ENCODE data around the gene CTTNBP2. TPM values are rescaled to one million over a fixed set of nuclear protein-coding genes. Genes with fewer than 3 reads are reported as not detected.

The CTTNBP2 gene
- polyA plus RNA-seq, 1 donor from 2014 or later = 53.5 TPM

DNA sequence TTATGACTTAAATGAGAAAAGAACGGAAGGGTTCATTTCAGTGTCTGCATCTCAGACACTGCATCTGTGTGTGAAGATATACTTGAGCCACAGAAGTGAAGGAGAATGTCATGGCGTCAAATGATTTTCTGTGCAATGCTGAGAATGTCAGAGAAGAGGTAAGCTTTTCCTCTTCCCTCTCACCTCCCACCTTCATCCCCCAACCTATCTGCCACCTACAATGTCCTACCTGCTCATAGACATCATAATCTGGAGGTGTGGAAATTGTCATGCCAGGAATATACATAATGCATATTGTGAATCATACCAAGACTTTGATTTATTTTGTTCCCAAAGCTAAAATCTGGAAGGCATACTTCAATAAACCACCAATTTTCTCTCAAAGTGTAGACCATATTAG, 53.7 kb downstream of the CTTNBP2 start:
- TF ChIP-seq RAD21 (conservative IDR thresholded peaks at IDR 0.05) = no peak
- no peak for TF ChIP-seq EZH2 (IDR thresholded peaks at IDR 0.05; ENCODE audit: borderline replicate concordance, insufficient read depth, low read length, poor library complexity, severe bottlenecking)
- no peak for TF ChIP-seq POLR2AphosphoS5 (IDR thresholded peaks at IDR 0.05)
- TF ChIP-seq MXI1 (conservative IDR thresholded peaks at IDR 0.05; ENCODE audit: poor library complexity, severe bottlenecking) = no peak
- TF ChIP-seq, protein P1, sequence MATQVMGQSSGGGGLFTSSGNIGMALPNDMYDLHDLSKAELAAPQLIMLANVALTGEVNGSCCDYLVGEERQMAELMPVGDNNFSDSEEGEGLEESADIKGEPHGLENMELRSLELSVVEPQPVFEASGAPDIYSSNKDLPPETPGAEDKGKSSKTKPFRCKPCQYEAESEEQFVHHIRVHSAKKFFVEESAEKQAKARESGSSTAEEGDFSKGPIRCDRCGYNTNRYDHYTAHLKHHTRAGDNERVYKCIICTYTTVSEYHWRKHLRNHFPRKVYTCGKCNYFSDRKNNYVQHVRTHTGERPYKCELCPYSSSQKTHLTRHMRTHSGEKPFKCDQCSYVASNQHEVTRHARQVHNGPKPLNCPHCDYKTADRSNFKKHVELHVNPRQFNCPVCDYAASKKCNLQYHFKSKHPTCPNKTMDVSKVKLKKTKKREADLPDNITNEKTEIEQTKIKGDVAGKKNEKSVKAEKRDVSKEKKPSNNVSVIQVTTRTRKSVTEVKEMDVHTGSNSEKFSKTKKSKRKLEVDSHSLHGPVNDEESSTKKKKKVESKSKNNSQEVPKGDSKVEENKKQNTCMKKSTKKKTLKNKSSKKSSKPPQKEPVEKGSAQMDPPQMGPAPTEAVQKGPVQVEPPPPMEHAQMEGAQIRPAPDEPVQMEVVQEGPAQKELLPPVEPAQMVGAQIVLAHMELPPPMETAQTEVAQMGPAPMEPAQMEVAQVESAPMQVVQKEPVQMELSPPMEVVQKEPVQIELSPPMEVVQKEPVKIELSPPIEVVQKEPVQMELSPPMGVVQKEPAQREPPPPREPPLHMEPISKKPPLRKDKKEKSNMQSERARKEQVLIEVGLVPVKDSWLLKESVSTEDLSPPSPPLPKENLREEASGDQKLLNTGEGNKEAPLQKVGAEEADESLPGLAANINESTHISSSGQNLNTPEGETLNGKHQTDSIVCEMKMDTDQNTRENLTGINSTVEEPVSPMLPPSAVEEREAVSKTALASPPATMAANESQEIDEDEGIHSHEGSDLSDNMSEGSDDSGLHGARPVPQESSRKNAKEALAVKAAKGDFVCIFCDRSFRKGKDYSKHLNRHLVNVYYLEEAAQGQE (IDR thresholded peaks at IDR 0.05; ENCODE audit: borderline replicate concordance) = no peak
- no peak for TF ChIP-seq SMC3 (conservative IDR thresholded peaks at IDR 0.05; ENCODE audit: poor library complexity)
- TF ChIP-seq, protein P2, sequence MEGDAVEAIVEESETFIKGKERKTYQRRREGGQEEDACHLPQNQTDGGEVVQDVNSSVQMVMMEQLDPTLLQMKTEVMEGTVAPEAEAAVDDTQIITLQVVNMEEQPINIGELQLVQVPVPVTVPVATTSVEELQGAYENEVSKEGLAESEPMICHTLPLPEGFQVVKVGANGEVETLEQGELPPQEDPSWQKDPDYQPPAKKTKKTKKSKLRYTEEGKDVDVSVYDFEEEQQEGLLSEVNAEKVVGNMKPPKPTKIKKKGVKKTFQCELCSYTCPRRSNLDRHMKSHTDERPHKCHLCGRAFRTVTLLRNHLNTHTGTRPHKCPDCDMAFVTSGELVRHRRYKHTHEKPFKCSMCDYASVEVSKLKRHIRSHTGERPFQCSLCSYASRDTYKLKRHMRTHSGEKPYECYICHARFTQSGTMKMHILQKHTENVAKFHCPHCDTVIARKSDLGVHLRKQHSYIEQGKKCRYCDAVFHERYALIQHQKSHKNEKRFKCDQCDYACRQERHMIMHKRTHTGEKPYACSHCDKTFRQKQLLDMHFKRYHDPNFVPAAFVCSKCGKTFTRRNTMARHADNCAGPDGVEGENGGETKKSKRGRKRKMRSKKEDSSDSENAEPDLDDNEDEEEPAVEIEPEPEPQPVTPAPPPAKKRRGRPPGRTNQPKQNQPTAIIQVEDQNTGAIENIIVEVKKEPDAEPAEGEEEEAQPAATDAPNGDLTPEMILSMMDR (IDR thresholded peaks at IDR 0.05; ENCODE audit: poor library complexity, severe bottlenecking) = no peak
- no peak for TF ChIP-seq TAF1 (IDR thresholded peaks at IDR 0.05; ENCODE audit: low read depth)
- H3K9me2 ChIP-seq (ENCODE audit: insufficient read depth, low read length) = no peaks in the 10 kb centered on the region
- no peaks in the 10 kb centered on the region for H3F3A ChIP-seq (ENCODE audit: insufficient read depth, low read length, poor library complexity, severe bottlenecking)
- H3K36me3 ChIP-seq (ENCODE audit: insufficient read depth, low read length) = peaks cover 3% of the 10 kb centered on the region
- H3K9me3 ChIP-seq (ENCODE audit: low read length) = no peaks in the 10 kb centered on the region
- no peak overlapping the region for H3K9ac ChIP-seq (ENCODE audit: low read length)
- no peaks in the 10 kb centered on the region for H4K20me1 ChIP-seq (ENCODE audit: insufficient read depth)
- H3K79me2 ChIP-seq (replicated peaks; ENCODE audit: insufficient read depth, low read length) = peaks cover 3% of the 10 kb centered on the region
- no peak overlapping the region for H2AFZ ChIP-seq (ENCODE audit: low read depth, low read length)
- H3K4me3 ChIP-seq (ENCODE audit: low read length) = no peak overlapping the region
- H3K4me2 ChIP-seq (ENCODE audit: low read length) = no peak overlapping the region
- H3K27me3 ChIP-seq (ENCODE audit: insufficient read depth, low read depth, low read length) = no peaks in the 10 kb centered on the region
- no peak overlapping the region for H3K27ac ChIP-seq (ENCODE audit: low read length)

DNA sequence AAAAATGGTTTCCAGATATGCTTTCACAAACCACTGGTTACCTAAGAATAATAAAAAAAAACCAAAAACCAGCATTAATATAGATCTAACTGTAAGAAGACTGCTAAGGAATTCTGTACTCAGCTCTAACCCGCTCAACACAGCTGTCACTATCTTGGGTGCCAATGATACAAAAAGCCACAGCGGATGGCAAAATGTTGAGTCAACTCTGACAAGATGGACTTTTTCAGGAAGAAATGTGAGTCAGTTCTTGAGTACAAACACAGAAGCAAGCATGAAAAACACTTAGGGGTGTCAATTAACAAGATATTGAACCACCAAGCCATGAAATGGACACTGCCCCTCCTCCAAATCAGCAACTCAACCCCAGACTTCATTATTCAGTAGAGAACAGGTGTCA, 55.0 kb downstream of the CTTNBP2 start:
- H3F3A ChIP-seq (ENCODE audit: insufficient read depth, low read length, poor library complexity, severe bottlenecking) = no peaks in the 10 kb centered on the region
- H4K20me1 ChIP-seq (ENCODE audit: insufficient read depth) = no peaks in the 10 kb centered on the region
- no peak overlapping the region for H3K27ac ChIP-seq (ENCODE audit: low read length)
- H3K27me3 ChIP-seq (ENCODE audit: insufficient read depth, low read depth, low read length) = no peaks in the 10 kb centered on the region
- no peak overlapping the region for H3K4me2 ChIP-seq (ENCODE audit: low read length)
- TF ChIP-seq SMC3 (conservative IDR thresholded peaks at IDR 0.05; ENCODE audit: poor library complexity) (no peak), TAF1 (IDR thresholded peaks at IDR 0.05; ENCODE audit: low read depth) (no peak), MXI1 (conservative IDR thresholded peaks at IDR 0.05; ENCODE audit: poor library complexity, severe bottlenecking) (no peak), RAD21 (conservative IDR thresholded peaks at IDR 0.05) (no peak), EZH2 (IDR thresholded peaks at IDR 0.05; ENCODE audit: borderline replicate concordance, insufficient read depth, low read length, poor library complexity, severe bottlenecking) (no peak), POLR2AphosphoS5 (IDR thresholded peaks at IDR 0.05) (no peak), EP300 (conservative IDR thresholded peaks at IDR 0.05; ENCODE audit: poor library complexity, severe bottlenecking) (no peak)
- TF ChIP-seq, protein P2 (IDR thresholded peaks at IDR 0.05; ENCODE audit: poor library complexity, severe bottlenecking) = no peak
- TF ChIP-seq, protein P1 (IDR thresholded peaks at IDR 0.05; ENCODE audit: borderline replicate concordance) = no peak
- H3K36me3 ChIP-seq (ENCODE audit: insufficient read depth, low read length) = peaks cover 3% of the 10 kb centered on the region
- H3K9ac ChIP-seq (ENCODE audit: low read length) = no peak overlapping the region
- no peak overlapping the region for H2AFZ ChIP-seq (ENCODE audit: low read depth, low read length)
- H3K9me2 ChIP-seq (ENCODE audit: insufficient read depth, low read length) = no peaks in the 10 kb centered on the region
- H3K9me3 ChIP-seq (ENCODE audit: low read length) = no peaks in the 10 kb centered on the region
- H3K79me2 ChIP-seq (replicated peaks; ENCODE audit: insufficient read depth, low read length) = peaks cover 3% of the 10 kb centered on the region
- no peak overlapping the region for H3K4me3 ChIP-seq (ENCODE audit: low read length)
